Measurements from ENCODE around the gene HAUS3. TPM values are rescaled to one million over a fixed set of nuclear protein-coding genes. Genes with fewer than 3 reads are reported as not detected.
"Not testable (repeated sequence)": the region's sequence is repeated elsewhere in the genome, so short reads cannot be mapped to it uniquely, and the experiment has no call there.

HAUS3 gene
- total and polyA plus RNA-seq, 2 of the 8 experiments (the other 6 are each of a cell fraction or from before 2014, with no cell fraction given) = 3.2 to 14.8 TPM

GRCh38 chr4:2221378-2221777 lies 20.5 kb downstream of the HAUS3 start:
- H3K79me2 ChIP-seq (ENCODE audit: control insufficient read depth in 1 of 2, insufficient read depth in 2 of 2, low read length in 2 of 2); H2AFZ ChIP-seq (ENCODE audit: low read length); H2AK5ac ChIP-seq (ENCODE audit: low read depth, low read length); H2BK15ac ChIP-seq (ENCODE audit: low read length); H3K27ac ChIP-seq (ENCODE audit: low read depth, low read length); H3K18ac ChIP-seq (ENCODE audit: extremely low read depth, low read length); FAIRE-seq; H3K56ac ChIP-seq (replicated peaks; ENCODE audit: insufficient read length, low read depth, low read length); H2BK120ac ChIP-seq (replicated peaks; ENCODE audit: low read depth, low read length); H4K20me1 ChIP-seq (replicated peaks in 1 of 2; ENCODE audit: control insufficient read depth in 1 of 2, insufficient read depth in 2 of 2, low read length in 2 of 2); H3K27me3 ChIP-seq (replicated peaks in 1 of 4; ENCODE audit: control insufficient read depth in 3 of 4, extremely low read depth in 1 of 4, insufficient read depth in 3 of 4, low read length in 3 of 4); POLR2A ChIA-PET (ENCODE audit: partially characterized antibody); H3K9me3 ChIP-seq (ENCODE audit: insufficient read depth in 2 of 2, low read depth in 1 of 2, low read length in 1 of 2); H3K23me2 ChIP-seq (ENCODE audit: low read depth, low read length); H3K14ac ChIP-seq (ENCODE audit: insufficient read length); DNase-seq (ENCODE audit: low read depth in 1 of 2, low spot score in 2 of 2); H3K4ac ChIP-seq (replicated peaks; ENCODE audit: insufficient read length, low read depth, low read length); H3K36me3 ChIP-seq (ENCODE audit: control insufficient read depth in 2 of 4, insufficient read depth in 4 of 4, low read length in 3 of 4); H3K9ac ChIP-seq (replicated peaks in 1 of 4; ENCODE audit: extremely low read depth in 1 of 4, low read depth in 3 of 4, low read length in 3 of 4); H3K79me1 ChIP-seq (ENCODE audit: low read depth, low read length); H3K23ac ChIP-seq (ENCODE audit: insufficient read length); H4K5ac ChIP-seq (ENCODE audit: insufficient read length, low read depth, low read length); H3K4me3 ChIP-seq (ENCODE audit: extremely low read depth in 1 of 4, insufficient read depth in 2 of 4, low read depth in 3 of 4, low read length in 4 of 4): not testable (repeated sequence)
- CTCF ChIA-PET (ENCODE audit: partially characterized antibody) = interaction anchor here (0.9 to 4.0 kb wide), 19 partner anchors 12 to 302 kb away, joined by 3 to 69 read pairs (median 8); partner anchors contain the start of genes HAUS3, MXD4 and POLN
- peak overlapping the region; percentile 86; the same call in 1 of the 2 replicates for H2BK5ac ChIP-seq (ENCODE audit: low read depth, low read length)
- peak overlapping the region; percentile 52 for H4K91ac ChIP-seq (replicated peaks; ENCODE audit: insufficient read length, low read length)
- WGBS, 2 experiments (ENCODE audit: extremely low coverage in 1 of 2, insufficient coverage in 1 of 2, insufficient read length in 1 of 2, insufficient replicate concordance in 2 of 2, low coverage in 1 of 2, low lambda C conversion rate in 2 of 2, missing lambda C conversion rate in 1 of 2) = 16% methylated on average over 4 of the region's 4 CpGs; no CpG with 5 or more reads in 1 of the 2 experiments
- 0 out of 2 replicates have a peak overlapping the region, but pooled peaks have one; percentile 83 for H2BK20ac ChIP-seq (ENCODE audit: low read length)
- H4K8ac ChIP-seq (ENCODE audit: extremely low read depth, insufficient read depth, low read length) = peak overlapping the region; percentile 58; the same call in 1 of the 2 replicates
- peak overlapping the region; percentile 34 for H3K4me2 ChIP-seq (ENCODE audit: insufficient read depth in 1 of 2, low read depth in 2 of 2, low read length in 2 of 2)
- peaks cover 6 to 29% (median 14%) of the 10 kb centered on the region in 4 experiments; a peak in 6 of 7 replicates for H3K4me1 ChIP-seq (replicated peaks in 1 of 4; ENCODE audit: control insufficient read depth in 3 of 4, insufficient read depth in 4 of 4, low read length in 3 of 4)
- TF ChIP-seq SP1 (IDR thresholded peaks at IDR 0.05; ENCODE audit: low read depth, low read length) = 0 out of 2 replicates have a peak, but pooled peaks have one; percentile 28
- H2BK12ac ChIP-seq (ENCODE audit: low read depth, low read length) = peak overlapping the region; percentile 86; the same call in 1 of the 2 replicates
